ENCODE measurements around the gene KCNJ5. TPM values are rescaled to one million over a fixed set of nuclear protein-coding genes. Genes with fewer than 3 reads are reported as not detected.
A peak's percentile ranks its signal among the peaks of the same experiment; 100 is the strongest.

KCNJ5 gene
- polyA plus RNA-seq, 2 of the 4 experiments (the other 2 are of a cell fraction) = 0.04 TPM; not detected in 1

- DNase-seq (ENCODE audit: low read depth in 1 of 2, low spot score in 1 of 2) (no peak), FAIRE-seq (no peak), ATAC-seq (0 out of 6 replicates have a peak, but pooled peaks of 1 of the 2 experiments have one; percentile 40)
- WGBS (ENCODE audit: missing lambda C conversion rate) = 67% methylated on average over 11 of the region's 11 CpGs
- H3K27ac ChIP-seq = no peak overlapping the region
- H3K4me3 ChIP-seq = no peak overlapping the region
- no peak for TF ChIP-seq KDM1A (IDR thresholded peaks at IDR 0.05; ENCODE audit: low read depth)
- no peak for TF ChIP-seq USF2 (IDR thresholded peaks at IDR 0.05)
- TF ChIP-seq HOXA7 (CRISPR knock-in tag; IDR thresholded peaks at IDR 0.05) = no peak
- TF ChIP-seq EHMT2 (IDR thresholded peaks at IDR 0.05; ENCODE audit: low read depth) = no peak
- TF ChIP-seq TP53 (CRISPR knock-in tag; IDR thresholded peaks at IDR 0.05) = no peak
- no peak for TF ChIP-seq RNF2 (IDR thresholded peaks at IDR 0.05; ENCODE audit: borderline replicate concordance, low read depth)
- no peak for TF ChIP-seq ATOH8 (CRISPR knock-in tag; IDR thresholded peaks at IDR 0.05; ENCODE audit: low read depth)
- TF ChIP-seq MAZ (IDR thresholded peaks at IDR 0.05; ENCODE audit: borderline replicate concordance, low read depth, low read length) = no peak
- TF ChIP-seq CHD2 (IDR thresholded peaks at IDR 0.05; ENCODE audit: low read length, partially characterized antibody) = no peak
- TF ChIP-seq NPAS2 (CRISPR knock-in tag; IDR thresholded peaks at IDR 0.05; ENCODE audit: borderline replicate concordance) = no peak
- TF ChIP-seq HMGXB4 (CRISPR knock-in tag; IDR thresholded peaks at IDR 0.05; ENCODE audit: borderline replicate concordance) = no peak
- TF ChIP-seq RFX5 (IDR thresholded peaks at IDR 0.05) = no peak
- no peak for TF ChIP-seq GATA3 (IDR thresholded peaks at IDR 0.05; ENCODE audit: borderline replicate concordance)
- no peak for TF ChIP-seq HOXB5 (CRISPR knock-in tag; IDR thresholded peaks at IDR 0.05)
- TF ChIP-seq MAX (IDR thresholded peaks at IDR 0.05) = no peak
- H3K4me1 ChIP-seq = no peaks in the 10 kb centered on the region
- H3K4me2 ChIP-seq = no peak overlapping the region
- H3K9me3 ChIP-seq = no peaks in the 10 kb centered on the region
- POLR2A ChIA-PET = no interaction called here
- CTCF ChIA-PET = interaction anchor here (0.9 to 1.1 kb wide), 2 partner anchors 29 to 42 kb away, joined by 4 read pairs; no protein-coding TSS in a partner anchor
Measured at GRCh38 chr11:128927108-128927461, 35.9 kb downstream of the KCNJ5 start.

GRCh38 chr11:128927683-128928336, 36.7 kb downstream of the KCNJ5 start:
- WGBS (ENCODE audit: missing lambda C conversion rate) = 79% methylated on average over 12 of the region's 12 CpGs
- CTCF ChIA-PET = interaction anchor here (0.9 to 2.1 kb wide), 5 partner anchors 15 to 43 kb away, joined by 3 to 7 read pairs (median 4); partner anchors contain the start of gene TP53AIP1
- Histone ChIP-seq H3K4me3 (no peak overlapping the region), H3K4me2 (no peak overlapping the region), H3K4me1 (no peaks in the 10 kb centered on the region), H3K27ac (no peak overlapping the region), H3K9me3 (no peaks in the 10 kb centered on the region)
- no peak for DNase-seq (ENCODE audit: low read depth in 1 of 2, low spot score in 1 of 2)
- ATAC-seq = no peak
- POLR2A ChIA-PET = no interaction called here
- FAIRE-seq = no peak
- TF ChIP-seq EP300 (IDR thresholded peaks at IDR 0.05) (no peak), ZC3H11A (IDR thresholded peaks at IDR 0.05) (no peak), PBX3 (IDR thresholded peaks at IDR 0.05) (no peak), MAZ (IDR thresholded peaks at IDR 0.05; ENCODE audit: borderline replicate concordance, low read depth, low read length) (no peak), RNF2 (IDR thresholded peaks at IDR 0.05; ENCODE audit: borderline replicate concordance, low read depth) (no peak), HEYL (CRISPR knock-in tag; IDR thresholded peaks at IDR 0.05) (no peak), RCOR1 (IDR thresholded peaks at IDR 0.05; ENCODE audit: low read depth, low read length) (no peak), HDAC2 (IDR thresholded peaks at IDR 0.05) (no peak), CBX2 (IDR thresholded peaks at IDR 0.05; ENCODE audit: borderline replicate concordance, low read depth) (no peak), HOXB5 (CRISPR knock-in tag; IDR thresholded peaks at IDR 0.05) (no peak), CEBPB (IDR thresholded peaks at IDR 0.05) (no peak), ATOH8 (CRISPR knock-in tag; IDR thresholded peaks at IDR 0.05; ENCODE audit: low read depth) (no peak), HES2 (IDR thresholded peaks at IDR 0.05) (no peak), EHF (CRISPR knock-in tag; IDR thresholded peaks at IDR 0.05) (no peak), TFCP2L1 (CRISPR knock-in tag; IDR thresholded peaks at IDR 0.05) (no peak), KDM5A (IDR thresholded peaks at IDR 0.05) (no peak), POLR2AphosphoS2 (conservative IDR thresholded peaks at IDR 0.05; ENCODE audit: low read length) (no peak), MAFK (IDR thresholded peaks at IDR 0.05; ENCODE audit: partially characterized antibody) (no peak)

Measured in A549 (cell line).